ENCODE measurements around the gene SLC16A8.

- no peak for TF ChIP-seq NFE2 (CRISPR knock-in tag; IDR thresholded peaks at IDR 0.05)
- no peak for TF ChIP-seq SIX4 (CRISPR knock-in tag; IDR thresholded peaks at IDR 0.05)
- TF ChIP-seq MTF1 (CRISPR knock-in tag; IDR thresholded peaks at IDR 0.05), result no peak
- TF ChIP-seq ZBTB43 (CRISPR knock-in tag; conservative IDR thresholded peaks at IDR 0.05), result no peak
- no peak for TF ChIP-seq FOXA1 (IDR thresholded peaks at IDR 0.05)
- no peak for TF ChIP-seq FOXA1 (CRISPR knock-in tag; IDR thresholded peaks at IDR 0.05)
- no peak for TF ChIP-seq BRCA1 (CRISPR knock-in tag; IDR thresholded peaks at IDR 0.05)
- TF ChIP-seq, protein P1, sequence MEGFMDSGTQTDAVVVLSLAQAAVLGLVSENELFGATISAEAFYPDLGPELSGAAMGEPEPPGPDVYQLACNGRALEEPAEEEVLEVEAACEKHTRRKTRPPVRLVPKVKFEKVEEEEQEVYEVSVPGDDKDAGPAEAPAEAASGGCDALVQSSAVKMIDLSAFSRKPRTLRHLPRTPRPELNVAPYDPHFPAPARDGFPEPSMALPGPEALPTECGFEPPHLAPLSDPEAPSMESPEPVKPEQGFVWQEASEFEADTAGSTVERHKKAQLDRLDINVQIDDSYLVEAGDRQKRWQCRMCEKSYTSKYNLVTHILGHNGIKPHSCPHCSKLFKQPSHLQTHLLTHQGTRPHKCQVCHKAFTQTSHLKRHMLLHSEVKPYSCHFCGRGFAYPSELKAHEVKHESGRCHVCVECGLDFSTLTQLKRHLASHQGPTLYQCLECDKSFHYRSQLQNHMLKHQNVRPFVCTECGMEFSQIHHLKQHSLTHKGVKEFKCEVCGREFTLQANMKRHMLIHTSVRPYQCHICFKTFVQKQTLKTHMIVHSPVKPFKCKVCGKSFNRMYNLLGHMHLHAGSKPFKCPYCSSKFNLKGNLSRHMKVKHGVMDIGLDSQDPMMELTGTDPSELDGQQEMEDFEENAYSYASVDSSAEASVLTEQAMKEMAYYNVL (CRISPR knock-in tag; IDR thresholded peaks at IDR 0.05; ENCODE audit: borderline replicate concordance), result no peak
- TF ChIP-seq ZNF777 (CRISPR knock-in tag; IDR thresholded peaks at IDR 0.05), result no peak
- TF ChIP-seq, protein P2, sequence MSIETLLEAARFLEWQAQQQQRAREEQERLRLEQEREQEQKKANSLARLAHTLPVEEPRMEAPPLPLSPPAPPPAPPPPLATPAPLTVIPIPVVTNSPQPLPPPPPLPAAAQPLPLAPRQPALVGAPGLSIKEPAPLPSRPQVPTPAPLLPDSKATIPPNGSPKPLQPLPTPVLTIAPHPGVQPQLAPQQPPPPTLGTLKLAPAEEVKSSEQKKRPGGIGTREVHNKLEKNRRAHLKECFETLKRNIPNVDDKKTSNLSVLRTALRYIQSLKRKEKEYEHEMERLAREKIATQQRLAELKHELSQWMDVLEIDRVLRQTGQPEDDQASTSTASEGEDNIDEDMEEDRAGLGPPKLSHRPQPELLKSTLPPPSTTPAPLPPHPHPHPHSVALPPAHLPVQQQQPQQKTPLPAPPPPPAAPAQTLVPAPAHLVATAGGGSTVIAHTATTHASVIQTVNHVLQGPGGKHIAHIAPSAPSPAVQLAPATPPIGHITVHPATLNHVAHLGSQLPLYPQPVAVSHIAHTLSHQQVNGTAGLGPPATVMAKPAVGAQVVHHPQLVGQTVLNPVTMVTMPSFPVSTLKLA (IDR thresholded peaks at IDR 0.05), result no peak
Measured at GRCh38 chr22:38108561-38109319, 24.8 kb upstream of the SLC16A8 start.
